GM12891 (cell line): ENCODE data around the gene TOR1B.
"Not testable (repeated sequence)": the region's sequence is repeated elsewhere in the genome, so short reads cannot be mapped to it uniquely, and the experiment has no call there.

ENCODE experiments used
- PAX5 ChIP-seq: IDR thresholded peaks from 2 replicates; pipeline ENCODE4 v1.6.1; 2011; ENCODE audit warnings: low read length, moderate library complexity, mild to moderate bottlenecking; ENCODE audit not compliant: insufficient read depth, severe bottlenecking
- POLR2A ChIP-seq: IDR thresholded peaks from 2 replicates; pipeline ENCODE4 v1.6.1; 2011; ENCODE audit warnings: low read depth, low read length, control low read depth
- SPI1 ChIP-seq: IDR thresholded peaks from 2 replicates; pipeline ENCODE4 v1.6.1; 2011; ENCODE audit warnings: low read depth, low read length, control low read depth

- TF ChIP-seq POLR2A, SPI1, PAX5: not testable (repeated sequence)
Observed at GRCh38 chr9:129762370-129762984, 40.5 kb upstream of the TOR1B start.
